HepG2 (cell line): ENCODE results near the gene LRRC74A. TPM values are rescaled to one million over a fixed set of nuclear protein-coding genes. Genes with fewer than 3 reads are reported as not detected.

Source experiments
- ATAC-seq: fragments of 200-7000 bp; cut with Tn5 transposase; 3 replicates; pipeline ENCODE4 v1.9.1; 2020; ENCODE audit warnings: mild to moderate bottlenecking, moderate library complexity
- BruUV-seq: library from RNA; stranded (reverse); fragments of 400-500 nt; replicated peaks from 2 replicates; lab custom pipeline; 2021; lab: Mats Ljungman, UMichigan
- CTCF ChIA-PET: fragments of 300-600 bp; formaldehyde crosslinking; extraction: SDS; loops from one replicate; lab custom pipeline; 2021; ENCODE audit warnings: low total read pairs, inconsistent platforms, low intra/inter-chr PET ratio; lab: Yijun Ruan, JAX
- POLR2A ChIA-PET: fragments of 350-600 bp; sonication (Branson Sonifier 250); formaldehyde crosslinking; loops from one replicate; lab custom pipeline; 2020; ENCODE audit warnings: antibody characterized with exemption, inconsistent platforms; lab: Yijun Ruan, JAX
- DNase-seq: peaks from one replicate; pipeline ENCODE4 v3.0.0-alpha.2; 2015; ENCODE audit warnings: low spot score
- FAIRE-seq: peaks from 3 replicates; lab custom pipeline; 2011; peaks lifted over from hg19 to GRCh38; lab: Jason Lieb, UNC
- H2AFZ ChIP-seq: one replicate; pipeline ENCODE4 v1.6.1; 2011; ENCODE audit warnings: low read length, inconsistent platforms
- H3K27ac ChIP-seq: fragments of 300-600 bp; 3 replicates; pipeline ENCODE4 v1.8.0; 2011; ENCODE audit warnings: mixed run types, mild to moderate bottlenecking, mixed read lengths, low read length, inconsistent platforms; ENCODE audit not compliant: insufficient read depth; ENCODE audit errors: extremely low read length
- H3K27me3 ChIP-seq, 2 experiments: fragments of 200-600 bp in 1 of 2; 2 replicates in 1 of 2; 3 replicates in 1 of 2; pipeline versions ENCODE4 v1.6.0 to v1.8.0; 2011; ENCODE audit warnings: low read length in 2 of 2, mild to moderate bottlenecking in 2 of 2, moderate library complexity in 2 of 2, inconsistent platforms in 1 of 2; ENCODE audit not compliant: insufficient read depth in 2 of 2, control insufficient read depth in 1 of 2
- H3K36me3 ChIP-seq, 2 experiments: fragments of 200-600 bp in 1 of 2; replicated peaks in 1 of 2; 2 replicates in 1 of 2; 3 replicates in 1 of 2; pipeline versions ENCODE4 v1.5.1 to v1.8.0; 2011; ENCODE audit warnings: low read length in 2 of 2, inconsistent platforms in 1 of 2; ENCODE audit not compliant: insufficient read depth in 2 of 2, control insufficient read depth in 1 of 2
- H3K4me1 ChIP-seq: 2 replicates; pipeline ENCODE4 v1.5.1; 2012; ENCODE audit warnings: low read length, inconsistent platforms; ENCODE audit not compliant: insufficient read depth
- H3K4me2 ChIP-seq: 2 replicates; pipeline ENCODE4 v1.6.0; 2011; ENCODE audit warnings: low read depth, low read length, inconsistent platforms
- H3K4me3 ChIP-seq, 3 experiments: fragments of 200-600 bp in 1 of 3; sonication (generic), shearing (Covaris generic) in 1 of 3; replicated peaks in 1 of 3; 2 replicates each; pipeline ENCODE4 v1.5.1; 2011 to 2016; ENCODE audit warnings: low read length in 3 of 3, inconsistent platforms in 2 of 3, low read depth in 2 of 3, mild to moderate bottlenecking in 2 of 3, control low read depth in 1 of 3, mixed read lengths in 1 of 3; ENCODE audit not compliant: insufficient read depth in 1 of 3
- H3K79me2 ChIP-seq: one replicate; pipeline ENCODE4 v1.6.1; 2011; ENCODE audit warnings: low read length, inconsistent platforms; ENCODE audit not compliant: insufficient read depth
- H3K9ac ChIP-seq: 2 replicates; pipeline ENCODE4 v1.6.0; 2011; ENCODE audit warnings: mild to moderate bottlenecking, low read depth, low read length, inconsistent platforms; ENCODE audit not compliant: insufficient read depth
- H3K9me3 ChIP-seq: 2 replicates; pipeline ENCODE4 v1.5.1; 2012; ENCODE audit warnings: mild to moderate bottlenecking, low read length
- H4K20me1 ChIP-seq: 2 replicates; pipeline ENCODE4 v1.6.0; 2011; ENCODE audit warnings: inconsistent platforms, mild to moderate bottlenecking, low read length, moderate library complexity; ENCODE audit not compliant: insufficient read depth
- KLF9 ChIP-seq: IDR thresholded peaks from 2 replicates; pipeline ENCODE4 v1.6.1; 2016; ENCODE audit warnings: low read depth
- SRSF1 ChIP-seq: fragments of 200-400 bp; formaldehyde crosslinking; optimal IDR thresholded peaks from 2 replicates; pipeline ENCODE3; 2017; ENCODE audit warnings: mild to moderate bottlenecking, low read depth, low read length, moderate library complexity
- TBL1XR1 ChIP-seq: fragments of 150-350 bp; IDR thresholded peaks from 2 replicates; pipeline ENCODE4 v1.6.1; 2014; ENCODE audit warnings: borderline replicate concordance, low read length; ENCODE audit not compliant: partially characterized antibody
- YY1 ChIP-seq: IDR thresholded peaks from 2 replicates; pipeline ENCODE4 v1.6.1; 2011; ENCODE audit warnings: low read length, low read depth, moderate library complexity, mild to moderate bottlenecking; ENCODE audit not compliant: insufficient read depth, insufficient replicate concordance
- ZBTB10 ChIP-seq: sonication (generic); formaldehyde crosslinking; IDR thresholded peaks from 2 replicates; pipeline ENCODE4 v1.4.0; 2020; ENCODE audit warnings: missing genetic modification reagents, borderline replicate concordance
- ZNF253 ChIP-seq: sonication (generic); formaldehyde crosslinking; IDR thresholded peaks from 2 replicates; pipeline ENCODE4 v1.8.0; 2022; ENCODE audit warnings: mild to moderate bottlenecking, missing genetic modification reagents, borderline replicate concordance
- WGBS: methylation state at CpG from one replicate; pipeline ENCODE4 v1.1.6; 2017; ENCODE audit warnings: low lambda C conversion rate; 5-methylcytosine and 5-hydroxymethylcytosine counted together
- in situ Hi-C: cut with HindIII; loops from 2 replicates; pipeline ENCODE4 v1.10.0; 2017; ENCODE audit warnings: low pct_unique_long_range_greater_than_20kb; ENCODE audit not compliant: extremely low pct_ligation_motif_present
- intact Hi-C: fragments of 100-400 bp; cut with micrococcal nuclease; formaldehyde crosslinking; loops from one replicate; pipeline ENCODE4 v1.10.0; 2022; ENCODE audit not compliant: unreplicated experiment
- polyA plus RNA-seq, 8 experiments: library from polyadenylated mRNA; depleted of rRNA in 3 of 8; stranded (reverse) in 7 of 8; unstranded in 1 of 8; fragments of >200 nt; fragmentation: Illumina TruSeq in 4 of 8; extraction: Trizol in 4 of 8; gene quantifications; 2 replicates each; pipeline versions ENCODE4 v1.2.1 to v1.2.3, GENCODE V29; 2011 to 2016; ENCODE audit warnings: low read depth in 4 of 8, missing spikeins in 1 of 8, mixed read lengths in 1 of 8; ENCODE audit not compliant: insufficient read depth in 1 of 8
- total RNA-seq, 5 experiments: library from RNA; depleted of rRNA; stranded (reverse); fragments of >200 nt; fragmentation: Illumina TruSeq; extraction: Trizol; gene quantifications; 2 replicates each; pipeline ENCODE4 v1.2.3, GENCODE V29; 2016; ENCODE audit warnings: low read depth in 1 of 5
- TF ChIP-seq, protein P1 (sequence below): sonication (generic); formaldehyde crosslinking; IDR thresholded peaks from 2 replicates; pipeline ENCODE4 v1.9.0; 2021; ENCODE audit warnings: missing genetic modification reagents, borderline replicate concordance

LRRC74A gene
- total and polyA plus RNA-seq, 2 of the 13 experiments (the other 11 are each of a cell fraction or from before 2014, with no cell fraction given): not detected

DNA sequence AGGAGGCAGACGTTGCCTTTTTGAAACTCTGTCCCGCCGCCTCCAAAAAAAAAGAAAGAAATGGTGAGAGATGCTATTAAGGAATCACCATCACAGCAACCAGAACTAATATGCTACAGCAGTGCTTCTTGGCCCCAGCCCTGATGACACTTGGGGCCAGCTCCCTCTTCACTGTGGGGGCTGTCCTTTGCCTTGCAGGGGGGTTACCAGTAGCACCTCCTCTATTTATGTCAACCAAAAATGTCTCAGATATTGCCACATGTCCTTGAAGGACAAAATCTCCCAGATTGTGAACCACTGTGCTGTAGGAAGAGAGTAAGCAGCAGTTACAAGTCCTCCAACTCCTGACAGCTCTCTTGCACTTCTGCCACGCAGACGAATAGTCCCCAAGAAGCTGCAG, 76.4 kb downstream of the LRRC74A start (continued):
- TF ChIP-seq YY1: no peak
- no peak for TF ChIP-seq SRSF1
- TF ChIP-seq ZBTB10 (CRISPR knock-in tag): no peak
- no peak for TF ChIP-seq KLF9 (CRISPR knock-in tag)
- no peak for TF ChIP-seq TBL1XR1
- TF ChIP-seq, all 625 proteins: peak for 0

DNA sequence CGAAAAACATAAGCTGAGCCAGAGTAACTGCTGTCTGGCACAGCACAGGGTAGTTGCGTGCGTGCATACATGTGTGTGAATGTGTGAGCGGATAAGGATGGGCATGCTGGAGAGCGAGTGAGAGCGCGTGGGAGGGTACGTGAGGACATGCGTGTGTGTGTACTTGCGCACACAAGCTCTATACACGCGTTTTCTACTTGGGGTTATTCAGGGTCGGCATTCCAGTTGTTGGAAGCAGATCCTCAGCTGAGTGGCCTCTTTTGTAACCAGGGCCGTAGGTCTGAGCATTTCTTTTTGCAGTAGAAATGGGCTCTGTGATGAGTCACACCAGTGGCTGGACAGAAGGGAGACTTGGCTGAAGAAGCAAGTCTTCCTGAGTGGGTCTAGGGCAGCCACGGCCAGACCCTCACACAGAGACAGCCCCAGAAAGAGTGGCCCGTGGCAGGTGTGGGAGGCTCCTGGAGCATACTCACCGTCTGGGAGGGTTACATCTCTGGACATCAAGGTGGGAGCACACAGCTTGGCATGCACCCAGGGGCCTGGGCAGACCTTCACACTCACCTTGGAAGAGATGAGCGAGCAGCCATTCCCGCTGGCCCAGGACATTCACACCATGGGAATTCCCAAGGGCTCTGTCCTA, 78.0 kb downstream of the LRRC74A start:
- H3K9ac ChIP-seq: no peak overlapping the region
- no peak overlapping the region for H2AFZ ChIP-seq
- H3K27me3 ChIP-seq: peaks cover 3 to 19% of the 10 kb centered on the region in 2 experiments; a peak in 3 of 5 replicates
- in situ Hi-C loops: no loop called here
- intact Hi-C loops: no loop called here
- FAIRE-seq: no peak
- ATAC-seq: no peak; the same call in 1 of the 3 replicates
- H3K36me3 ChIP-seq: no peaks in the 10 kb centered on the region
- 61% methylated on average over 14 of the region's 19 CpGs for WGBS
- H3K4me3 ChIP-seq: no peak overlapping the region
- H3K9me3 ChIP-seq: peaks cover 6% of the 10 kb centered on the region; the same call in 1 of the 2 replicates
- H3K4me2 ChIP-seq: no peak overlapping the region
- TF ChIP-seq, protein P1, sequence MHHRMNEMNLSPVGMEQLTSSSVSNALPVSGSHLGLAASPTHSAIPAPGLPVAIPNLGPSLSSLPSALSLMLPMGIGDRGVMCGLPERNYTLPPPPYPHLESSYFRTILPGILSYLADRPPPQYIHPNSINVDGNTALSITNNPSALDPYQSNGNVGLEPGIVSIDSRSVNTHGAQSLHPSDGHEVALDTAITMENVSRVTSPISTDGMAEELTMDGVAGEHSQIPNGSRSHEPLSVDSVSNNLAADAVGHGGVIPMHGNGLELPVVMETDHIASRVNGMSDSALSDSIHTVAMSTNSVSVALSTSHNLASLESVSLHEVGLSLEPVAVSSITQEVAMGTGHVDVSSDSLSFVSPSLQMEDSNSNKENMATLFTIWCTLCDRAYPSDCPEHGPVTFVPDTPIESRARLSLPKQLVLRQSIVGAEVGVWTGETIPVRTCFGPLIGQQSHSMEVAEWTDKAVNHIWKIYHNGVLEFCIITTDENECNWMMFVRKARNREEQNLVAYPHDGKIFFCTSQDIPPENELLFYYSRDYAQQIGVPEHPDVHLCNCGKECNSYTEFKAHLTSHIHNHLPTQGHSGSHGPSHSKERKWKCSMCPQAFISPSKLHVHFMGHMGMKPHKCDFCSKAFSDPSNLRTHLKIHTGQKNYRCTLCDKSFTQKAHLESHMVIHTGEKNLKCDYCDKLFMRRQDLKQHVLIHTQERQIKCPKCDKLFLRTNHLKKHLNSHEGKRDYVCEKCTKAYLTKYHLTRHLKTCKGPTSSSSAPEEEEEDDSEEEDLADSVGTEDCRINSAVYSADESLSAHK: no peak
- no peak for TF ChIP-seq ZNF253 (CRISPR knock-in tag)
- no peaks in the 10 kb centered on the region for H4K20me1 ChIP-seq
- POLR2A ChIA-PET: no interaction called here
- no TSS peak for BruUV-seq
- no peaks in the 10 kb centered on the region for H3K79me2 ChIP-seq
- CTCF ChIA-PET: no interaction called here
- peaks cover 11% of the 10 kb centered on the region; the same call in 1 of the 2 replicates for H3K4me1 ChIP-seq
- H3K27ac ChIP-seq: no peak overlapping the region
- DNase-seq: no peak
